RWPE2 (cell line): Measurements from ENCODE around the gene DNHD1.
A peak's percentile ranks its signal among the peaks of the same experiment; 100 is the strongest.

Experiments used
- ATAC-seq: fragments of 200-7000 bp; cut with Tn5 transposase; 3 replicates; pipeline ENCODE4 v1.9.1; 2021; ENCODE audit warnings: low read depth
- DNase-seq: peaks from one replicate; pipeline ENCODE4 v3.0.0-alpha.2; 2020; ENCODE audit warnings: low spot score
- H3K27ac ChIP-seq: fragments of 450-650 bp; 2 replicates; pipeline ENCODE4 v1.5.1; 2017; ENCODE audit warnings: mild to moderate bottlenecking; ENCODE audit not compliant: poor library complexity, severe bottlenecking
- H3K27me3 ChIP-seq: fragments of 250-450 bp; sonication (Bioruptor Pico); 2 replicates; pipeline ENCODE4 v1.5.1; 2021; ENCODE audit warnings: mild to moderate bottlenecking, moderate library complexity; ENCODE audit not compliant: insufficient read depth, poor library complexity, severe bottlenecking
- H3K36me3 ChIP-seq: fragments of 250-450 bp; sonication (Bioruptor Pico); 2 replicates; pipeline ENCODE4 v1.5.1; 2020; ENCODE audit warnings: low read depth, mild to moderate bottlenecking, moderate library complexity
- H3K4me1 ChIP-seq: fragments of 250-450 bp; sonication (Bioruptor Pico); 2 replicates; pipeline ENCODE4 v1.5.1; 2021; ENCODE audit warnings: mild to moderate bottlenecking, moderate library complexity; ENCODE audit not compliant: insufficient read depth, poor library complexity, severe bottlenecking
- H3K4me3 ChIP-seq: fragments of 250-450 bp; sonication (Bioruptor Pico); 2 replicates; pipeline ENCODE4 v1.5.1; 2021; ENCODE audit warnings: mild to moderate bottlenecking, moderate library complexity; ENCODE audit not compliant: severe bottlenecking
- H3K9me3 ChIP-seq: fragments of 250-450 bp; sonication (Bioruptor Pico); 2 replicates; pipeline ENCODE4 v1.5.1; 2021; ENCODE audit warnings: mild to moderate bottlenecking, moderate library complexity; ENCODE audit not compliant: severe bottlenecking
- CTCF ChIP-seq: fragments of 450-650 bp; IDR thresholded peaks from one replicate; pipeline ENCODE4 v1.5.1; 2017; ENCODE audit warnings: mild to moderate bottlenecking, moderate library complexity; ENCODE audit not compliant: poor library complexity, severe bottlenecking

DNHD1 gene

GRCh38 chr11:6570691-6571427 is 73.8 kb downstream of the DNHD1 start:
- Histone ChIP-seq H3K27ac (no peak overlapping the region), H3K4me3 (no peak overlapping the region), H3K27me3 (no peaks in the 10 kb centered on the region), H3K36me3 (no peaks in the 10 kb centered on the region), H3K4me1 (no peaks in the 10 kb centered on the region), H3K9me3 (no peaks in the 10 kb centered on the region)
- ATAC-seq = no peak
- no peak for DNase-seq
- TF ChIP-seq CTCF = no peak

GRCh38 chr11:6571434-6572008 is 74.4 kb downstream of the DNHD1 start:
- Histone ChIP-seq H3K27ac (no peak overlapping the region), H3K9me3 (no peaks in the 10 kb centered on the region), H3K36me3 (no peaks in the 10 kb centered on the region), H3K27me3 (no peaks in the 10 kb centered on the region), H3K4me3 (no peak overlapping the region), H3K4me1 (no peaks in the 10 kb centered on the region)
- no peak for TF ChIP-seq CTCF
- ATAC-seq (no peak), DNase-seq (no peak)

GRCh38 chr11:6572215-6572614 is 75.1 kb downstream of the DNHD1 start:
- H3K27me3 ChIP-seq = no peaks in the 10 kb centered on the region
- no peaks in the 10 kb centered on the region for H3K9me3 ChIP-seq
- DNase-seq = no peak
- H3K4me1 ChIP-seq = no peaks in the 10 kb centered on the region
- TF ChIP-seq CTCF = no peak
- ATAC-seq = peak; percentile 52; the same call in 2 of the 3 replicates
- no peak overlapping the region for H3K4me3 ChIP-seq
- no peaks in the 10 kb centered on the region for H3K36me3 ChIP-seq
- no peak overlapping the region for H3K27ac ChIP-seq

GRCh38 chr11:6574816-6575715 is 78.0 kb downstream of the DNHD1 start:
- ATAC-seq = no peak
- Histone ChIP-seq H3K9me3 (no peaks in the 10 kb centered on the region), H3K4me1 (no peaks in the 10 kb centered on the region), H3K36me3 (no peaks in the 10 kb centered on the region), H3K4me3 (no peak overlapping the region), H3K27ac (no peak overlapping the region), H3K27me3 (no peaks in the 10 kb centered on the region)
- TF ChIP-seq CTCF = no peak
- DNase-seq = no peak
